HG02571 (cell line): ENCODE data around the gene CTNNB1.

Source experiments
- ATAC-seq: cut with Tn5 transposase; IDR thresholded peaks from one replicate; pipeline ENCODE4 v1.9.1; 2021; ENCODE audit warnings: mild to moderate bottlenecking, moderate library complexity; ENCODE audit not compliant: unreplicated experiment

Gene CTNNB1

DNA sequence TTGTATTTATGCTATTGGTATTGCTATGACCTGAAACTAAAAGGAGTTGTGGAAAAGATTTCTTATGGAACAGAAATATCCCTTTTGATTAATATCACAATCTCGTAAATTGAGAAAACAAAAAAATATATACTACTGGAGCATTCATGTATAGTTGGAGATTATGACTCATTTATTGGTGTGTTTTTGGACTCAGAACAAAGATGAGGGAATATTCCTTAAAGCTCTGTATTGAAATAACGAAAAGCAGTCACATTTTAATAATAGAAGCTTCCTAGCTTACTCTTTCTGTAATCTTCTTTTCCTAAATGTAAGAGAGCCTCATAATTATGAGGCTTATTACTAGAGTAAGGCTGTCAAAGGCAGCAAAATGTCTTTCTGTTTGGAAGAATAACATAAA is 14.3 kb downstream of the CTNNB1 start:
- no peak for ATAC-seq

DNA sequence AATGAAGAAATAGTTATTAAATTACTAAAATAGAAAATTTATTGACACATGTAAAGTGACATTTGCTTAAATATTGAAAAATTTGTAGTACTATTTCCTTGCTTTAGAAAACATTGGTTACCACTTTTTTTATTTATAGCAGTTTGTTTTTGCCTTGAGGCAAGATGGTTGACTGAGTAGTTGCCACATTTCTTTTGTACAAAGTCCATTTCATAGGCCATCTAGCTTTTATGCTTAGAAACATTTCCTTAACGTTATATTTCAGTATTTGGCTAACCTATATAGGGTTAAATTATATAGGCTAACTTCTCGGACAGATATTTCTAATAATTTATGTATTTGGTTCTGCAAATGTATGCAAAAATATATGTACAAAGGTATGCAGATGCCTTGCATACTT is 17.1 kb downstream of the CTNNB1 start:
- no peak for ATAC-seq

DNA sequence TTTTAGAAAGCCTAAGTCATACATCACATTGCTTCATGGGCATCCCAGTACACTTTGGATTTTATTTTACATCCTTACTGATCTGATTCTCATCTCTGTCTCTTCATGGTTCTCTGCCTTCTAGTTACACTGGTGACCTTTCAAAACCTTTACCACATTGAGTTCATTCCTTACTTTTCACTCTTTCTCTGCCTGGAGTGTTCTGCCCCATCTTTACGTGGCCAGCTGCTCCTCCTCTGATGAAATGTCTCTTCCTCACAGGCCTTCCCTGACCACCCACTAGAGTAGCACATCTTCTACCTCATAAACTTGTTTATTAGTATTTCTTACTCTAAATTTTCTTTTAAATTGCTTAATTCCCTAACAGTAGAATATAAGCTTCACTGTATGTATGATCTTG is 17.7 kb downstream of the CTNNB1 start:
- ATAC-seq: no peak

DNA sequence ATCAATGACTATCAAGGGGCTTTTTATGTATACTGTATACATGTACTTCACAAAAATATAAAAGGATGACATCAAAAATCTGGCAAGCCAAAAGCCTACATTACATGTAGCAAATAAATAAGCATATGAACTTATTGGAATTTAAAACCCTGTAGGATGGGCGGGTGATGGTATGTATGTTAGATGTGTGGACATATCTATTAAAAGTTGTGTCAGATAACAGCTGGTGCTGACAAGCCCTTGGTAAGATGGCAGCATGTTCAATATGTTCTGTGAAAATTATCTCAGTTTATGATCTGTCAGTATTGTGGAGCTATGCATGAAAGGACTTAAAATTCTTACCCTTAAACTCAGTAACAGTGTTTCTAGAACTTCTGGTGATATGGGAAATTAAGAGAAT is 20.1 kb downstream of the CTNNB1 start:
- ATAC-seq: no peak

DNA sequence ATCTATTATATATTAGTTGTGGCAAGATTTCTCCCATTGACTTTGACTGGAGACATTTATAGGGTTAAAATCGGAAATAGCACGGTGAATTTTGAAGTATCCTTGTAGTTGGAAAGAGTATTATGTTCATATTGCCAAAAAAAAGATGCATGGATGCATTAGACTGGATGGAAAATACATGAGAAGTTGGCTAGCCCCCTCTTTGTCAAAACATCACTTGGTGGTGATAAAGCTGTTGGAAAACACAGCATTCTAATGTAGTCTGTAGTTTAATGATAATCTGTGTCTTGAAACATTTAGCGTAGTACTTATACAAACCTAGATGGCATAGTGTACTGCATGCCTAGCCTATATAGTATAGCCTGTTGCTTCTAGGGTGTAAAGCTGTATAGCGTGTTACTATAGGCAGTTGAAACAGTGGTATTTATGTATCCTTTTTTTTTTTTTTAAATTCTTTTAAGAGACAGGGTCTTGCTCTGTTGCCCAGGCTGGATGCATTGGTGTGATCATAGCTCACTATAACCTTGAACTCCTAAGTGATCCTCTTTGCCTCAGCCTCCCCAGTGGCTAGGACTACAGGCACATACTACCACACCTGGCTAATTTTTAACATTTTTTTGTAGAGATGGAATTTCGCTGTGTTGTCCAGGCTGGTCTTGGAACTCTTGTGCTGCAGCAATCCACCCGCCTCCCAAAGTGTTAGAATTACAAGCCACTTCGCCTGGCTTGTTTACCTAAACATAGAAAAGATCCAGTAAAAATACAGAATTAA is 21.8 kb downstream of the CTNNB1 start:
- no peak for ATAC-seq

DNA sequence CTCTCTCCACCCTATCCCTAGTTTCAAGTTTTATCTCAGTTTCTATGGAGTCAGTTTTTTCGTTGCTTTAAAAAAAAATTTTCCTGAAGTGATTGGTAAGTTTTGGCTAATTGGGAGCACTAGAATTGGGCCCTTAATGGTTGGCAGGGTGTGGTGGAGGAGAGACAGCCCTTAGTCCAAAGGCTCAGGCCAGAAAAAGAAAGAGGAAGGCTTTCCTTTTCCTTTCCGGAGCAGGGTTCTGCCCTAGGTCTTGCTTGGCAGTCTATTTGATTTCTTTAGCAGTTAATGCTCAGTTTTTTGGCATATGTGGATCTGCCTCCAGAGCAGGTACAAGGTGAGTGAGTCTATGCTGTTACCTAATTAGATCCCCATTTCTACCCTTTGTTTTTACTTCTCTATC is 22.7 kb downstream of the CTNNB1 start:
- no peak for ATAC-seq

DNA sequence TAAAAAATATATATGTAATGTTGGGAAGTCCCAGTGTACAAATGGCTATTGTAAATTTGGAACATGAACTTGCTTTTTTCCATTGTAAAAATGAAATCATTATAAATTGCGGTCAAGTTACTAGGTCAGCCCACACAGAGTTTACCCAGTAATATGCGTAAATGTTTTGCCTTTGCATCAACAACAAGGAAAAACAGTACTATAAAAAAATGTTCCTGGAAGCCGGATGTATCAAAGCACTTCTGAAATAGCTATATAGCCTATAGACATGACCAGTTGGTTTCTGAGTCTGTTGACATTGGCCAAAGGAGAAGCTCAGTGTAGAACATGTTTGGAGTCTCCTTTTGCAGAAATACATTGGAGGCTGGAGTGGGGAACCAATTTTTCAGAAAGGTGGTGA is 23.2 kb downstream of the CTNNB1 start:
- no peak for ATAC-seq

DNA sequence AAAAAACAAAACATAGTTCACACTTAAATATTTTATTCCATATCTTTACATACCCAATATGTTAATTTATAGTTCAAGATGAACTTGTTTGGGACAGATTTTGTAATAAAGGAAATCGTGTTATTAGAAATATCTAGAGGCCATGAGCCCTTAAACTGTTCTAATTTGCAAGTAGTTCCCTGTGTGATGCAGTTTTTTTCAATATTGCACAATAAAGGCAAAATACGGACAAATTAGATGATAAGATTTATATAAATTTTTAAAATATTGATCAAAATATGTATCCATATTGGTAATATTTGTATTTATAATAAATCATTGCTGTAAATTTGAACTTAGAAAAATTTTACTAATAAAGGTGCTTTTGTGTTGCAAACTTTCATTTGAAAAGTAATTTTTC is 23.8 kb downstream of the CTNNB1 start:
- ATAC-seq: no peak

DNA sequence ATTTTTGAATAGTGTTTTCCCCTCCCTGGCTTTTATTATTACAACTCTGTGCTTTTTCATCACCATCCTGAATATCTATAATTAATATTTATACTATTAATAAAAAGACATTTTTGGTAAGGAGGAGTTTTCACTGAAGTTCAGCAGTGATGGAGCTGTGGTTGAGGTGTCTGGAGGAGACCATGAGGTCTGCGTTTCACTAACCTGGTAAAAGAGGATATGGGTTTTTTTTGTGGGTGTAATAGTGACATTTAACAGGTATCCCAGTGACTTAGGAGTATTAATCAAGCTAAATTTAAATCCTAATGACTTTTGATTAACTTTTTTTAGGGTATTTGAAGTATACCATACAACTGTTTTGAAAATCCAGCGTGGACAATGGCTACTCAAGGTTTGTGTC is 24.4 kb downstream of the CTNNB1 start:
- no peak for ATAC-seq

DNA sequence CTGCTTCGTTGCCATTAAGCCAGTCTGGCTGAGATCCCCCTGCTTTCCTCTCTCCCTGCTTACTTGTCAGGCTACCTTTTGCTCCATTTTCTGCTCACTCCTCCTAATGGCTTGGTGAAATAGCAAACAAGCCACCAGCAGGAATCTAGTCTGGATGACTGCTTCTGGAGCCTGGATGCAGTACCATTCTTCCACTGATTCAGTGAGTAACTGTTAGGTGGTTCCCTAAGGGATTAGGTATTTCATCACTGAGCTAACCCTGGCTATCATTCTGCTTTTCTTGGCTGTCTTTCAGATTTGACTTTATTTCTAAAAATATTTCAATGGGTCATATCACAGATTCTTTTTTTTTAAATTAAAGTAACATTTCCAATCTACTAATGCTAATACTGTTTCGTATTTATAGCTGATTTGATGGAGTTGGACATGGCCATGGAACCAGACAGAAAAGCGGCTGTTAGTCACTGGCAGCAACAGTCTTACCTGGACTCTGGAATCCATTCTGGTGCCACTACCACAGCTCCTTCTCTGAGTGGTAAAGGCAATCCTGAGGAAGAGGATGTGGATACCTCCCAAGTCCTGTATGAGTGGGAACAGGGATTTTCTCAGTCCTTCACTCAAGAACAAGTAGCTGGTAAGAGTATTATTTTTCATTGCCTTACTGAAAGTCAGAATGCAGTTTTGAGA is 25.0 kb downstream of the CTNNB1 start:
- no peak for ATAC-seq

DNA sequence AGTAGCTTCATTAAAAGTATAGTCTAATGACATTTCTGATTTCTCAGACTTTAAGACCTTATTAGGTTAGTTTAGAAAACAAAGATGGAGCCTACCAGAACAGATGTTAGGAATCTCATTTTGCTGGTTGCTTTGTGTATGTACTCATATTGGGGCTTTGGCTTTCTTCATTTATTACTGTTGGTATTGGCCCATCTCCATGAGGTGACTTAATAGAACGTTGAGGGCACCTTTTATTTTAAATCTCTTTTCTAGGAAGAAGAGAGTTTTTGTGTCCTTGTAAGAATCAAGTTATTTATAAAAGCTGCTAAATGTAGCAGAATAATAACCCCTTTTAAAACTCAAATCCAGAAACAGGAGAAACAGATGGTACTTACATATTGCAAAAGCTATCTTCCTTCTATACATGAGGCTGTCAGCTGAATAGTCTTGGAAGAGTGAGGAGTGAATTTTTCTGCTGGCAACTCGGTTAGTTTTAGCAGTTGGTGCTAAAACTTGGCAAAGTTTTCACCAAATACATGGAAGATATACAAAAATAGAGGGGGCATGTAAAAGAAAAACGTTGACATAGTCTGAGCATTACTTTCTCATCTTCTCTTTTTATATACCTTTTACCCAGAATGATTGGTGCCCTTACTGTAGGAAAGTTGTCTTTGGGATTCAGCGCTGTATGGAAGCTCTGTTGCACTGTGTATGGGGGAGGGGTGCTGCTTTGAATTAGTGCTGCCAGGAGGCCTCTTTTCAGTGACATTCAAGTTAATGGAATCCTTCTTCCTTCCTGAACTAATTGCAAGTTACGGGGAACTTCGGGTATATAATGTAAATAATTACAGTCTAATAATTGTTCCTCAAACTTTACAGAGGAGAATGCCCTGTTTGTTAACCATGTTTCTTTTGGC is 35.8 kb downstream of the CTNNB1 start:
- no peak for ATAC-seq

DNA sequence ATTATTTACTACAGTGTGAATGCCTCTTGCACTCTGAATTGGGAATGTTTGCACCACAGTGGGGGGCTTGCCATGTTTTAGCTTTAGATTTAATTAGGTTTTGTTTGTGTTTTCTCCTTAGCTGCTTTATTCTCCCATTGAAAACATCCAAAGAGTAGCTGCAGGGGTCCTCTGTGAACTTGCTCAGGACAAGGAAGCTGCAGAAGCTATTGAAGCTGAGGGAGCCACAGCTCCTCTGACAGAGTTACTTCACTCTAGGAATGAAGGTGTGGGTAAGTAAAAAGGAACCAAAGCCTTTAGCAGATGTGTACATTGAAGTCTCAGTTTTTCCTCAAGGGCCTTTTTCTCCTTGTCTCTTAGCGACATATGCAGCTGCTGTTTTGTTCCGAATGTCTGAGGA is 36.9 kb downstream of the CTNNB1 start:
- no peak for ATAC-seq

DNA sequence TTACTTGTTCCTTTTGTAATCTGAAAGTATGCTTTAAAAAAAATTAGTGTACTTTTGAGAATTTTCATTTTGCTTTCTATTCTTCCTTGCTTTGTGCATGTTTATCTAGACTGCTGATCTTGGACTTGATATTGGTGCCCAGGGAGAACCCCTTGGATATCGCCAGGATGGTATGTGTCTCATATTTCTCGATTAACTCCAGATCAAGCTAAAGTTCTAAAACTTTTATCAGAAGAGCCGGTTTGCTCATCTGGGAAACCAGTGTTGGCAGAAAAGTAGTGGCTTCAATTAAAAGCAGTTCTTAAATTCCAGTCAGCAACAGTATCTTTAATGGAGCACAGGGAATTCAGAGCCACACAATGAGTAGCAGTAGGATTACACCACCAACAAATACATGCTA is 38.6 kb downstream of the CTNNB1 start:
- no peak for ATAC-seq

DNA sequence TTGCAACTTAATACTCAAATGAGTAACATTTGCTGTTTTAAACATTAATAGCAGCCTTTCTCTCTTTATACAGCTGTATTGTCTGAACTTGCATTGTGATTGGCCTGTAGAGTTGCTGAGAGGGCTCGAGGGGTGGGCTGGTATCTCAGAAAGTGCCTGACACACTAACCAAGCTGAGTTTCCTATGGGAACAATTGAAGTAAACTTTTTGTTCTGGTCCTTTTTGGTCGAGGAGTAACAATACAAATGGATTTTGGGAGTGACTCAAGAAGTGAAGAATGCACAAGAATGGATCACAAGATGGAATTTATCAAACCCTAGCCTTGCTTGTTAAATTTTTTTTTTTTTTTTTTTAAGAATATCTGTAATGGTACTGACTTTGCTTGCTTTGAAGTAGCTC is 40.3 kb downstream of the CTNNB1 start:
- ATAC-seq: no peak

DNA sequence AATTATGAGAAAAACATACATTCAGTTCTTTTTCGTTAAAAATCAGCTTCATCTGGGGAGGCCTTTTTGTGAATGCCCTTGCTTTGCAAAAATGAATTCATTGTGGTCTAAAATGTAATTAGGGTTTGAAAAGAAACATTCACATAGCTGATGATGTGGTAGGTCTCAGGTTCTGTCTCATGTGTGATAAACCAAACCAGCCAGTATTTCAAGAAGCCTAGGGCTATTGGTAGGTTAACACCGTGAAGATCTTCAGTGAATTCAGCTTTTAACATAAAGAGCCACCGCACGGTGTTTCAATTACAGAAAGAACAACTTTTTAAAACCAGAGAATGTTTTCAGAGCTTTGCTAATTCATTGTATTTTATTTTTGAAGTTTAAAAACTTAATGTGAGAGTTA is 41.9 kb downstream of the CTNNB1 start:
- ATAC-seq: no peak

DNA sequence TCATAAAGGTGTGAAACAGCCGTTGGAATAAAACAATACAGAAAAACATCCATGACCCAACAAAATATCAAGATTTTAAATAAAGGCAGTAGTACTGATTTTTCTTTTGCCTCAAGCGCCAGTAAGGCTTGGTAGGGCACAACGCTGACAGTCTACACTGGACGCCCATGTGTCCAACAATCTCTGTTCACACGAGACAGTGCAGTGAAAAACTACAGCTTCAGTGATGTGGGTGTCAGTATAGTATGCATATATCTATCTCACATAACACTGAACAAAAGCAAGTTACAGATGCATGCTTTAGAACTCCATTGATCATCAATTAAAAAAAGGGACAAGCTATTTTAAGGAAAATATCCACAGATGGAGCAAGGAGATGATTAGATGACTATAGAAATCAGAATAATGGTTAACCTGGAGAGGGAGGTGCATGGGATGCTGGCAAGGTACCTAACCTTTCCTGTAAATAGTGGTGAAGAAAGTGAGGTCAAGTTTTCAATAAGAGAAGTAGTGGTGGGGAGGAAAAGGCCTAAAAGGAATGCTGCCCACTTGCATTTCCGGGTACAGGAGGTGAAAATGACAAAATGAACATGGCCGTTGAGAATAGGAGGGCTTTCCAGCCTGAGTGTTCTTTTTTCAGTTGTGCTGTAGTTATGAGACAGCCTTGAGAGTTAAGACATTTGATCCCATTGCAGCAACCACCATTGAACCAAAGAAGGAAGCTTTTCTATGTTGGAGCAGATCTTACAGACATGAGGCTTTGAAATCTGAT is 42.7 kb downstream of the CTNNB1 start:
- no peak for ATAC-seq

DNA sequence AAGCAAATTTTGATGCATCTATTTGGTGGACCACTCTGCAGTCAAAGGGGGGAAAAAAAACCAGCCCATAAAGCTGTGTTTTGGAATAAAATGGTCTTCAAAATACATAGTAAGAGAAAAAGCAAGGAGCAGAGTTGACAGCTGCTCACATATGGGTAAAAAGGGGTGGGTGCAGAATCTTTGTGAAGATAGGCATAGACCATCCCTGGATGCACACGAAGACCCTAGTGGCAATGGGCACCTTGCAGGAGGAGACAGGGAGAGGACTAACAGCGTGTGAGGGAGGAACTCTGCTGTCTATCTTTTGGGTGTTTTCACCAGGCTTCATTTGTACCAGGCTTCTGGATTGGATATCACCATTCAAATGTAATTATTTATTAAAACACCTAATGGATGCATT is 43.9 kb downstream of the CTNNB1 start:
- no peak for ATAC-seq

DNA sequence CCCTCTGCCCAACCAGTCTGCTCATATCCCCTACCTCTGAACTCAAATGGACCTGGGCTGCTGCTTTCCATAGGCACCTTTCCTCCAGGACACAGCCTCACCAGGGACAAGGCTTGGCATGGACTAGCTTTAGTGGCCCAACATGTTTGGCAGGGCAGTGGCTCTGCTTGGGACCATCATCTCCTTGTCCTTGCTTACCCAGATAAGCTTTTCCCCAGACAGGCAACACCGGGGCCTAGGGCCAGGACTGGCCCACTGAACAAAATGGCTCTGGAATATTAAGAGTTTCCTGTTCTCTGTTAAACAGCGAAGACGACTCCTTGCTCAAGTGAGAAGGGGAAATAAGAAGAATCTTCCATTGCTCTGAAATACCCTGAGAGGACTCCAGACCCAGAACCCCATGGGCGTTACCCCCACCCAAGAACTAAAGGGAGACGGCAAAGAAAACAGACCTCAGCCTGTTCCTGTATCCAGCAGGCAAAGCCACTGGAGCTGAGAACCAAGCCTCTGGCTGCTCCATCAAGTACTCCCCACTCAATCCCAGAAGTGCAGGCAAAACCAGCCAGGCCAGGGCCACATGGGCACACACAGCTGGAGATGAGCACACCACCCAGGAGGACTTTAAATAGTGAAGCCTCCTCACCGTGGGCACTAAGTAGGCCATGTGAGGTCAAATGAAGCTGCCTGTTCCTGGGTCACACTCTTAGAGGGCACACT is 45.5 kb downstream of the CTNNB1 start:
- no peak for ATAC-seq

DNA sequence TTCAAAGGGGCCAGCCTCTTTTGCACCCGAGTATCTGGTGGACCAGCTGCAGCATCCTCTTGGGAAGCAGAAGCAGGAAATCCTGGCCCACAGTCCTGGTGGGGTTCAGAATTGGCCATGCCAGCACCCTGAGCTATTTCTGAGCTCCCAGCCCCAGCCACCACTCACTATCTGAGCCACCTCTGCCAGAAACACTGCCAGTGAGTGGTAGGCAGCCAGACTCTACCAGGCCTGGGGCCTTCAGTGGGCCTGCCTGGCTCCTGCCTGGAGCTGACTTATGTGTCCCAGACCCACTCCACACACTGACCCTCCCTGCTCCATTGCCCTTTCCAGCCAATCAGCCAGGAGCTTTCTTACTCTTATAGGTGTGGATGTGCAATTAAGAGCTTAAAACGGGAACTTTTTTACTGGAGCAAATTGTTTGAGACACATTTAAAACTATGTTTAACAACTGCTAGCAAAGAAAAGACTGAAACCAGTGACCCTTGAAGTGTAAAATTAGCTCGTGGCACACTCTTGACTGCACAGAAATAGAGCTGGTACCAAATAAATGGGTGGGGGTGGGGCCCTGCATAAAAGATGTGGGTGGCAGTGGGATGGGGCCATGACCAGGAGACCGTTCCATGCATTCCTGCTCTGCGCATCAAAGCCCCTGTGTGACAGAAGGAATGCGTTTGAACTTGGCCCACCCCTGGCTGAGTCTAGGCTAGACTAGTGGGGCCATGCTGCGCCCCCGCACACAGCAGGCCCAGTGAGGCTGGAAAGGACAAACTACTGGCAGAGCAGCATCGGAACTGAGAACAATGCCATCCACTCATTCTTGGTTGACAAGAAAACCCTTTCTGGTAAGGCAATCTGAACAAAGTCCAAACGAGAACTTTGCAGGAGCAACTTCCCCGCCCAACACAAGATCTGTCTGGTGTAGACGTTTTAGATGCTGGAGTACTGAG is 48.0 kb downstream of the CTNNB1 start:
- no peak for ATAC-seq
